NOMO-1 (cell line): ENCODE data around the gene APBA2.

Source experiments
- DNase-seq, 2 experiments: peaks; one replicate each; lab custom pipeline; 2025; ENCODE audit not compliant: unreplicated experiment in 2 of 2; lab: John Stamatoyannopoulos, UW

Gene APBA2

GRCh38 chr15:29053661-29054131 lies 167.9 kb downstream of the APBA2 start:
- no peak for DNase-seq

- no peak for DNase-seq
These were observed 168.6 kb downstream of the APBA2 start for GRCh38 chr15:29054171-29055045.

GRCh38 chr15:29055876-29056275 lies 170.1 kb downstream of the APBA2 start:
- no peak for DNase-seq

GRCh38 chr15:29056839-29057450 lies 171.2 kb downstream of the APBA2 start:
- DNase-seq, result no peak

- no peak for DNase-seq
These were observed 172.1 kb downstream of the APBA2 start for GRCh38 chr15:29057856-29058255.

- no peak for DNase-seq
These were observed 173.2 kb downstream of the APBA2 start for GRCh38 chr15:29058903-29059539.

GRCh38 chr15:29059871-29060640 lies 174.3 kb downstream of the APBA2 start:
- no peak for DNase-seq

- no peak for DNase-seq
These were observed 176.0 kb downstream of the APBA2 start for GRCh38 chr15:29061746-29062145.

- DNase-seq, result no peak
These were observed 176.4 kb downstream of the APBA2 start for GRCh38 chr15:29062179-29062591.

GRCh38 chr15:29062626-29063025 lies 176.9 kb downstream of the APBA2 start:
- no peak for DNase-seq

- no peak for DNase-seq
These were observed 177.9 kb downstream of the APBA2 start for GRCh38 chr15:29063646-29064045.

- DNase-seq, result no peak
These were observed 178.5 kb downstream of the APBA2 start for GRCh38 chr15:29064290-29064689.

GRCh38 chr15:29064731-29065130 lies 179.0 kb downstream of the APBA2 start:
- no peak for DNase-seq

GRCh38 chr15:29065571-29065970 lies 179.8 kb downstream of the APBA2 start:
- no peak for DNase-seq

- DNase-seq, result no peak
These were observed 180.5 kb downstream of the APBA2 start for GRCh38 chr15:29066310-29066709.

- no peak for DNase-seq
These were observed 181.1 kb downstream of the APBA2 start for GRCh38 chr15:29066838-29067237.

- DNase-seq, result no peak
These were observed 182.2 kb downstream of the APBA2 start for GRCh38 chr15:29067949-29068348.

GRCh38 chr15:29070471-29071231 lies 184.9 kb downstream of the APBA2 start:
- DNase-seq, result no peak

GRCh38 chr15:29071232-29071881 lies 185.6 kb downstream of the APBA2 start:
- no peak for DNase-seq

- DNase-seq, result no peak
These were observed 186.1 kb downstream of the APBA2 start for GRCh38 chr15:29071882-29072273.
